Stimulated activated CD8-positive, alpha-beta memory T cell treated with anti-CD3 and anti-CD28 coated beads, Interleukin-15, amount 100 ng/mL, for 24 hours (primary cell): Measurements from ENCODE around the gene RNASEL.
"Not testable (repeated sequence)": the region's sequence is repeated elsewhere in the genome, so short reads cannot be mapped to it uniquely, and the experiment has no call there.

Experiments
- DNase-seq: peaks from one replicate; pipeline ENCODE4 v3.0.0-alpha.2; 2020; ENCODE audit warnings: low read depth

RNASEL gene

DNA sequence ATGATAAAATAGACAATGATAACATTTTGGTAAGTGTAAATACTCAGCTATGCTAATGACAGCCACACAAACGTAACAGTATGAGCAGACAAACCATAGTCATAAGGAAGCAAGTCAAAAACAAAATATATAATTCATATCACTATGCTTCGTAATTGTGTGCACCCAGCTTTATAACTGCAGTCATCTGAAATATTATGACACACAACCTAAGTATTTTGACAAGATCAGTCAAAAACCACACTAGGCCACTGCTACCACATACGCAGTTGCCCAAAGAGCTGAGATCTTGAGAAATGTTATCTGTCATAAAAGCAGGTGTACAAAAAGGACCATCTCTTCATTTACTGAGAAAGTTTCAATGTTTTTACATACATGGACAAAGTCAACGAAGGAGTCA lies 26.0 kb downstream of the RNASEL start:
- DNase-seq = no peak

DNA sequence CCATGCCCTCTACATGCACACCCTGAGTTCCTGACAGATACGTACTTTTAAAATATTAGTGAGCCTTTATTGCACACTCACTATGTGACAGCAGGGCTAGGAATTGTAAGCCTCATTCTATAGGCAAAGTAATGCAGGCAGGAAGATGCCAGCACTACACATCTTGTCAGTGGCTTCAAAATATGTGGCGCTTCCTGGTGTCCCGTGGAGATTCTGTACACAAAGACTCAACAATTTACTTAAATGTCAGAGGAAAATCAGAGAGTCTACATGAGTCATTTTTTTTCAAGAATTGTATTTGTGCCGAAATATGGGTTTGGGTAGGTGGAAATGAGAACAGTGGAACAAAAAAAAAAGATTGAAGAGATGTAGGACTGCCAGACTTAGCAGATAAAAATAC lies 27.6 kb downstream of the RNASEL start:
- DNase-seq = no peak

DNA sequence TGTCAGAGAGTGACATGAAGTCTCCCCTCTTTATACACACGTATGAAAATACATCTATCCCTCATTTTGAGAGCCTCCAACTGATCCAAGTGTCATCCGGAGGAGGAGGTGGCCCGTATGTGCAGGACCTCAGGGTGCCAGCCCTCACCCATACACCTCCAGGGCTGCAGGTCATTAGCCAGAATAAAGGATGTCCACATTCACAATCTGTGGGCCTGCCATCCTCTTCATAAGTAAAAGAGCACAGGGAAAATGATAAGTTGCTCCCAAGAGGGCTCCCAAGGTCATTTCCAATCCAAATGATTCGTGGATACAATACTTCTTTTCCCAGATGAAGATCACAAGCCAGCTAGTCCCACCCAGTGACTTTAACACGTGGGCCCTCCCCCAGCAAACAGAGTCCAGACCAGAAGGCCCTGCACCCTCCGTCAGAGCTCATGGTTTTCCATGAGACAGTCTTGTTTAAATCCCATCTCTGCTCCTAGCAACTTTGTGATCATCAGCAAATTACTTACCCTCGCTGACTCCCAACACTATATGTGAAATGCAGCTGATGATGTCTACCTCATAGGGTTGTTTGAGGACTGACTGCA lies 28.6 kb downstream of the RNASEL start:
- DNase-seq = no peak

DNA sequence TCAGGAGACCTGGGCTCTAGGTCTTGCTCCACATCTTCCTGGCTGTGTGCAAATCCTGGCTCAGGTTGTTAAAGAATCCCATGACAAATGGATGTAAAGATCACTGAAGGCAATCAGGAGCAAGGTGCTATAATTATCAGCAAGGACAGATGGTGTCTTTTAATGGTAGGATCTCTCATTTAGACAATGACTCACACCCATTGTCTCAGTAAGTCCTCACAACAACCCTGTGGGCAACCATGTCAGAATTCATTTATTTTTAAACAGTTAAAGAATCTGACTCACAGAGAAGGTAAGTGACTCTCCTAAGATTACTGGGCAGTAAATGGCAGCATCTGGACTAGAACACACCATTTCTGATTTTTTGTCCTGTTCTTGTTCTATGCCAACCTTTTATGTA lies 32.8 kb downstream of the RNASEL start:
- no peak for DNase-seq

DNA sequence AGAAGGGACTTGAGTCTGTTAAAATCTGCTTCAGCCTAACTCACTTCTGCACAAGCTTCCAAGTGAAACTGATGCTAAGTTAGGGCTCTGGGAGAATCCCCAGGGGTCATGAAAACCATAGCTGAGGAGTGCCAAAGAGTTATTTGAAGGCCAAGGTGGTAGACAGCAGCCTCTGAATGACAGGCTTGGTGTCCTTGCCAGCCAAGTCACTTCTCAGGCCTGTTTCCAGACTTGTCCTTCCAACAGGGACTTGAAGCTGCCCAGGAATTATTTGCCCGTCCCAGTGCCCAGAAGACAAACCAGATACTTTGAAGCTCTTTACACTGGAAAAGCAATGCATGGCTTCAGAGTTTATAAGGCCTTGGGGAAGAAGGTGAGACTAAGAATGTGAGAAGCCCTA lies 33.6 kb downstream of the RNASEL start:
- no peak for DNase-seq

GRCh38 chr1:182552527-182552926 lies 36.5 kb downstream of the RNASEL start:
- no peak for DNase-seq

DNA sequence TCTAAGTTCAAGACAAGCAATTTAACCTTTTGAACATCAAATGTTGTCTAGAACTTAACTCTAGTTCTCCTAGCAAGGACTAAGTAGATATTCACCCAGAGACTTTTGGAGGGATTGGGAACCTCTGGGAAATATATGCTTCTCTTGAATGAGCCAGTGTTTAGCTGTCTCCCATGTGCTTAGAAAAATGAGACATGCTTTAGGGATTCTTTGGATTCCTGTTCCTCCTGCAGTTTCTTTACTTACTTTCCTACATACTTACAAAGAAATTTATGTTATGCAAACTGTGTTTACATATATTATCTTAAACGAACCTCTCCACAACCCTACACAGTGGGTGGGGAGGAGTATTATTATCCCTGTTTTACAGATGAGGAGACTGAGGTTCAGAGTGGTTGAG lies 39.2 kb downstream of the RNASEL start:
- DNase-seq = no peak

DNA sequence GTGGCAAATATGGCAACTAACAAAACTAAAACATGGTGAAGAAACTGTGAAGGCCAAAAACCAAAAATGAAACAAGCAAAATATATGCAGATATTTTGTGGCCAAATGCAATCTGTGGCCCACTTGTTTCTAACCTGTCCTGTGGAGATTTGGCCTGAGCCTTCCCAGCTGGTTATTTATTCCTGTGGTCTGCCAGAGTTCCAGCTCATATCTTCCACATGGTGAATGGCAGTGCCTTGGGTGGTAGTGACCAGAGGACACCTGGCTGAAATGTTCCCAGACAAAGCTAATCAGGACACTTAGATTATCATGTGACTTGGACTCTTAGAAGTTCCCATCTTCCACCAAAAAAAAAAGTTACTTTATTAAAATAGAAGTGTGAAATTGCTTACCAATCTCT lies 39.7 kb downstream of the RNASEL start:
- no peak for DNase-seq

DNA sequence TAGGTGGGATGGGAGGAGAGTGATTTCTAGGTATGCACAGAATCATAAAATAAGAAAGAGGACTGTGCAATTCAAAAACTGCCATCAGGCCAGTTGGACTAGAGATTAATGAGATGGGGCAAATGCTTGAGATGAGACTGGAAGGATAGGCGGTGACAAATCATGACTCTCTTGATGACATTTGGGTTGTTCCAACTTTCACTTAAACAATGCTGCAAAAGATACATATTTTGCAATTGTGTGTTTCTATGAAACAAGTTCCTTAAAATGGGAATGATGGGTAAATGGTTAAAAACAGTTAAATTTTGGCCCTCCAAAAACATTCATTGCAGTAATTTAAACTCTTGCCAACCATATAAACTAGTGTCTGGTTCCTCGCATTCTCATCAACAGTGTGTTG lies 55.2 kb downstream of the RNASEL start:
- DNase-seq = no peak

DNA sequence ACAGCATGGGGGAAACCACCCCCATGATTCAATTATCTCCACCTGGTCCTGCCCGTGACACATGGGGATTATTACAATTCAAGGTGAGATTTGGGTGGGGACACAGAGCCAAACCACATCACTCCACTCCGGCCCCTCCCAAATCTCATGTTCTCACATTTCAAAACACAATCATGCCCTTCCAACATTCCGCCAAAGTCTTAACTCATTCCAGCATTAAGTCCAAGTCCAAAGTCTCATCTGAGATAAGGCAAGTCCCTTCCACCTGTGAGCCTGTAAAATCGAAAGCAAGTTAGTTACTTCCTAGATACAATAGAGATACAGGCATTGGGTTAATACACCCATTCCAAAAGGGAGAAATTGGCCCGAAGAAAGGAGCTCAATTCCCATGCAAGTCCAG lies 60.9 kb downstream of the RNASEL start:
- DNase-seq = not testable (repeated sequence)

GRCh38 chr1:182527680-182528079 lies 61.4 kb downstream of the RNASEL start:
- no peak for DNase-seq

- DNase-seq = no peak
These were observed 63.7 kb downstream of the RNASEL start for GRCh38 chr1:182525342-182525741.
